OCI-LY3 (cell line): Measurements from ENCODE around the gene CD209.

Source experiments
- EZH2phosphoT487 ChIP-seq: fragments of 200-600 bp; shearing (Covaris generic); IDR thresholded peaks from 2 replicates; pipeline ENCODE4 v1.6.1; 2018; ENCODE audit warnings: antibody characterized with exemption, mixed run types, low read depth
- TF ChIP-seq, protein P1 (sequence below): fragments of 200-600, 300-600 bp; sonication (generic); IDR thresholded peaks from 2 replicates; pipeline ENCODE4 v1.5.1; 2014; ENCODE audit warnings: antibody characterized with exemption, low read length, low read depth

DNA sequence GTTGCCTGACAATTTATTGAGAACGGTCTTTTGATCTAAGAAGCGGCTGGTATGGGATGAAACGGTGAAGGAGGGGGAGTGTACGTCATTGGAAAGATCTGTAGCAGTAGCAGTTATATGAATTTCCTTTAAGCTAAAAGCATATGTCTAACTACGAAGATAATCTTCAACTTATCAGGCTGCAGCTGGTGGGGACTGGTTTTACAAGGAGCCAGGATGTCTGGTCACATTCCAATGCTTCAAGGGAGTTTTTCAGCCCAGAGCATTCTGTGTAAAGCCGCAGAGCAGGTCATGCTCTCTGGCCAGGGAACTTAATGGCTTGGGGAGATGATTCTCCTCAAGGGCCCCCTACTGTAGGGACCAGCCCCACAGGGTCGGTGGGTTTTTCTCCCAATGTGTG is 44.9 kb upstream of the CD209 start:
- TF ChIP-seq, protein P1, sequence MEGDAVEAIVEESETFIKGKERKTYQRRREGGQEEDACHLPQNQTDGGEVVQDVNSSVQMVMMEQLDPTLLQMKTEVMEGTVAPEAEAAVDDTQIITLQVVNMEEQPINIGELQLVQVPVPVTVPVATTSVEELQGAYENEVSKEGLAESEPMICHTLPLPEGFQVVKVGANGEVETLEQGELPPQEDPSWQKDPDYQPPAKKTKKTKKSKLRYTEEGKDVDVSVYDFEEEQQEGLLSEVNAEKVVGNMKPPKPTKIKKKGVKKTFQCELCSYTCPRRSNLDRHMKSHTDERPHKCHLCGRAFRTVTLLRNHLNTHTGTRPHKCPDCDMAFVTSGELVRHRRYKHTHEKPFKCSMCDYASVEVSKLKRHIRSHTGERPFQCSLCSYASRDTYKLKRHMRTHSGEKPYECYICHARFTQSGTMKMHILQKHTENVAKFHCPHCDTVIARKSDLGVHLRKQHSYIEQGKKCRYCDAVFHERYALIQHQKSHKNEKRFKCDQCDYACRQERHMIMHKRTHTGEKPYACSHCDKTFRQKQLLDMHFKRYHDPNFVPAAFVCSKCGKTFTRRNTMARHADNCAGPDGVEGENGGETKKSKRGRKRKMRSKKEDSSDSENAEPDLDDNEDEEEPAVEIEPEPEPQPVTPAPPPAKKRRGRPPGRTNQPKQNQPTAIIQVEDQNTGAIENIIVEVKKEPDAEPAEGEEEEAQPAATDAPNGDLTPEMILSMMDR: no peak
- no peak for TF ChIP-seq EZH2phosphoT487
